Endothelial cell of umbilical vein (primary cell): Measurements from ENCODE around the gene OR1S2. TPM values are rescaled to one million over a fixed set of nuclear protein-coding genes. Genes with fewer than 3 reads are reported as not detected.

Source experiments
- BruUV-seq: library from RNA; stranded (reverse); fragments of 400-500 nt; replicated peaks from 2 replicates; lab custom pipeline; 2021; lab: Mats Ljungman, UMichigan
- CTCF ChIA-PET: fragments of 300-600, 350-600 bp; sonication (Branson Sonifier 250); formaldehyde crosslinking; loops from one replicate; lab custom pipeline; 2021; ENCODE audit warnings: antibody characterized with exemption, inconsistent platforms; lab: Charles Lee
- POLR2A ChIA-PET: fragments of 300-600, 350-600 bp; sonication (Branson Sonifier 250); formaldehyde crosslinking; loops from one replicate; lab custom pipeline; 2021; ENCODE audit warnings: antibody characterized with exemption, inconsistent platforms; lab: Charles Lee
- DNase-seq: peaks from one replicate; pipeline ENCODE4 v3.0.0-alpha.2; 2011; ENCODE audit warnings: low read depth, low spot score
- FAIRE-seq: peaks from 2 replicates; lab custom pipeline; 2011; peaks lifted over from hg19 to GRCh38; lab: Jason Lieb, UNC
- H2AFZ ChIP-seq: 2 replicates; pipeline ENCODE4 v1.6.0; 2012; ENCODE audit warnings: low read depth, low read length, control low read depth, inconsistent platforms
- H3K27ac ChIP-seq: 2 replicates; pipeline ENCODE4 v1.5.1; 2011; ENCODE audit warnings: low read depth, mild to moderate bottlenecking, control low read depth, low read length, moderate library complexity; ENCODE audit not compliant: insufficient read depth
- H3K27me3 ChIP-seq, 2 experiments: 2 replicates each; pipeline versions ENCODE4 v1.6.0 to v1.6.1; 2011; ENCODE audit warnings: low read length in 2 of 2, mixed read lengths in 1 of 2; ENCODE audit not compliant: control insufficient read depth in 2 of 2, insufficient read depth in 2 of 2
- H3K36me3 ChIP-seq, 2 experiments: 2 replicates in 1 of 2; 3 replicates in 1 of 2; pipeline ENCODE4 v1.5.1; 2011; ENCODE audit warnings: low read length in 2 of 2, mild to moderate bottlenecking in 1 of 2, moderate library complexity in 1 of 2; ENCODE audit not compliant: control insufficient read depth in 2 of 2, insufficient read depth in 2 of 2; ENCODE audit errors: extremely low read depth in 1 of 2
- H3K4me1 ChIP-seq: 3 replicates; pipeline ENCODE4 v1.5.1; 2011; ENCODE audit warnings: mild to moderate bottlenecking, low read length; ENCODE audit not compliant: control insufficient read depth, insufficient read depth; ENCODE audit errors: extremely low read depth
- H3K4me2 ChIP-seq: 2 replicates; pipeline ENCODE4 v1.6.1; 2011; ENCODE audit warnings: low read length, control low read depth, mixed read lengths; ENCODE audit not compliant: insufficient read depth
- H3K4me3 ChIP-seq, 3 experiments: fragments of 200-600 bp in 1 of 3; sonication (generic), shearing (Covaris generic) in 1 of 3; replicated peaks in 1 of 3; 2 replicates each; pipeline ENCODE4 v1.5.1; 2011 to 2016; ENCODE audit warnings: control low read depth in 3 of 3, low read length in 3 of 3, mild to moderate bottlenecking in 2 of 3, inconsistent platforms in 1 of 3, low read depth in 1 of 3, moderate library complexity in 1 of 3; ENCODE audit not compliant: insufficient read depth in 1 of 3
- H3K79me2 ChIP-seq: 2 replicates; pipeline ENCODE4 v1.6.0; 2012; ENCODE audit warnings: low read length, inconsistent platforms; ENCODE audit not compliant: control insufficient read depth, insufficient read depth
- H3K9ac ChIP-seq: replicated peaks from 2 replicates; pipeline ENCODE3; 2011; ENCODE audit warnings: low read length, control low read depth; ENCODE audit not compliant: insufficient read depth; ENCODE audit errors: extremely low read depth
- H3K9me1 ChIP-seq: replicated peaks from 3 replicates; pipeline ENCODE4 v1.6.0; 2011; ENCODE audit warnings: mild to moderate bottlenecking, low read length; ENCODE audit not compliant: control insufficient read depth, insufficient read depth; ENCODE audit errors: extremely low read depth
- H3K9me3 ChIP-seq: replicated peaks from 2 replicates; pipeline ENCODE4 v1.5.1; 2012; ENCODE audit warnings: low read length, inconsistent platforms; ENCODE audit not compliant: control insufficient read depth, insufficient read depth
- H4K20me1 ChIP-seq: replicated peaks from 2 replicates; pipeline ENCODE3; 2011; ENCODE audit warnings: mild to moderate bottlenecking, low read length; ENCODE audit not compliant: control insufficient read depth, insufficient read depth; ENCODE audit errors: extremely low read depth
- CTCF ChIP-seq, 2 donors: IDR thresholded peaks; 1 replicate in 1 of 2; 2 replicates in 1 of 2; pipeline ENCODE4 v1.5.1; 2011; ENCODE audit warnings: low read length in 2 of 2, mild to moderate bottlenecking in 2 of 2, moderate library complexity in 2 of 2, control low read depth in 1 of 2, inconsistent platforms in 1 of 2, low read depth in 1 of 2; ENCODE audit not compliant: insufficient read depth in 1 of 2; ENCODE audit errors: extremely low read depth in 1 of 2
- EZH2 ChIP-seq: IDR thresholded peaks from 2 replicates; pipeline ENCODE4 v1.6.1; 2012; ENCODE audit warnings: borderline replicate concordance, low read depth, mild to moderate bottlenecking, moderate library complexity, low read length, inconsistent platforms; ENCODE audit not compliant: severe bottlenecking
- FOS ChIP-seq: IDR thresholded peaks from 2 replicates; pipeline ENCODE4 v1.6.1; 2011; ENCODE audit warnings: mild to moderate bottlenecking, low read length, moderate library complexity, borderline replicate concordance; ENCODE audit not compliant: insufficient read depth
- GATA2 ChIP-seq: IDR thresholded peaks from 2 replicates; pipeline ENCODE4 v1.7.0; 2011; ENCODE audit warnings: low read depth, mild to moderate bottlenecking, moderate library complexity, mixed read lengths, low read length; ENCODE audit not compliant: insufficient read length, insufficient read depth
- JUN ChIP-seq: IDR thresholded peaks from 2 replicates; pipeline ENCODE4 v1.6.1; 2011; ENCODE audit warnings: borderline replicate concordance, low read depth; ENCODE audit not compliant: insufficient read length, insufficient read depth
- MYC ChIP-seq: IDR thresholded peaks from one replicate; pipeline ENCODE4 v1.6.1; 2011; ENCODE audit warnings: mild to moderate bottlenecking, low read depth, low read length
- POLR2A ChIP-seq: IDR thresholded peaks from 2 replicates; pipeline ENCODE4 v1.6.1; 2012; ENCODE audit warnings: low read depth, mild to moderate bottlenecking, control low read depth, low read length
- POLR2AphosphoS5 ChIP-seq: IDR thresholded peaks from 2 replicates; pipeline ENCODE4 v1.6.1; 2012; ENCODE audit warnings: low read depth, mild to moderate bottlenecking, control low read depth, low read length, moderate library complexity; ENCODE audit not compliant: insufficient read depth
- dilution Hi-C: fragments of 300-500 bp; cut with MboI; formaldehyde crosslinking; loops from one replicate; pipeline ENCODE4 v1.15.0; 2019; ENCODE audit warnings: low sequenced_read_pairs; ENCODE audit not compliant: extremely low pct_ligation_motif_present
- intact Hi-C: fragments of 100-400 bp; cut with micrococcal nuclease; formaldehyde crosslinking; loops from one replicate; pipeline ENCODE4 v1.10.0; 2022
- polyA plus RNA-seq, 4 experiments: library from polyadenylated mRNA; depleted of rRNA in 3 of 4; stranded (reverse) in 3 of 4; unstranded in 1 of 4; fragments of >200 nt; gene quantifications; 2 replicates each; pipeline versions ENCODE4 v1.2.1 to v1.2.3, GENCODE V29; 2011 to 2012; ENCODE audit warnings: missing spikeins in 1 of 4
- total RNA-seq: library from RNA; stranded (reverse); gene quantifications from 2 replicates; pipeline ENCODE4 v1.2.3, GENCODE V29; 2021
- TF ChIP-seq, protein P1 (sequence below): IDR thresholded peaks from 2 replicates; pipeline ENCODE4 v1.6.1; 2011; ENCODE audit not compliant: insufficient read depth, insufficient read length

Gene OR1S2
- total and polyA plus RNA-seq, 2 donors (not counting 3 experiments of a cell fraction or from before 2014, with no cell fraction given), result not detected

DNA sequence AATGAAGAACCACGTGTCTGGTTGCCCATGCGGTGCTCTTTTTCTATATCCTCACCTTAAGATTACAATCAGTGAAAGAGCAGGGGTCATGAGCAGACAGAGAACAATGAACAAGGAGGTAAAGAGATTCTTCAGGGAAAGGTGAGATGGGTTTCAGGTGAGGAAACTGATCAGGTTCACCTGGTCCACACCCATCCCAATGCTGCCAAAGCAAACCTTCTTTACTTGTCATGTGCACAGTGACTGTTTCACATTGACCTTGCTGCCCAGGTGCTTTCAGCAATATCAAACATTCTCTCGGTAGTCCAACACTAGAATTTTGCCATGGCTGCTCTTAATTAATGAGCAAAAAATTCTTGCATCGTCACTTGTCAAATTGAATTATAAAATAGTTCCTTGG, 39.6 kb downstream of the OR1S2 start:
- Histone ChIP-seq H3K27ac (no peak overlapping the region), H3K9me1 (no peaks in the 10 kb centered on the region), H4K20me1 (no peaks in the 10 kb centered on the region), H3K36me3 (no peaks in the 10 kb centered on the region), H3K9me3 (no peaks in the 10 kb centered on the region), H3K27me3 (no peaks in the 10 kb centered on the region), H3K9ac (no peak overlapping the region), H3K4me1 (no peaks in the 10 kb centered on the region), H3K4me3 (no peak overlapping the region), H3K4me2 (no peak overlapping the region), H3K79me2 (no peaks in the 10 kb centered on the region), H2AFZ (no peak overlapping the region)
- no TSS peak for BruUV-seq
- CTCF ChIA-PET, result no interaction called here
- FAIRE-seq (no peak), DNase-seq (no peak)
- intact Hi-C loops, result no loop called here
- POLR2A ChIA-PET, result no interaction called here
- TF ChIP-seq CTCF (IDR thresholded peaks at IDR 0.05; ENCODE audit: extremely low read depth in 1 of 2, insufficient read depth in 1 of 2, low read depth in 1 of 2, low read length in 2 of 2), result no peak
- no peak for TF ChIP-seq FOS
- TF ChIP-seq POLR2A, result no peak
- TF ChIP-seq GATA2, result no peak
- TF ChIP-seq, protein P1, sequence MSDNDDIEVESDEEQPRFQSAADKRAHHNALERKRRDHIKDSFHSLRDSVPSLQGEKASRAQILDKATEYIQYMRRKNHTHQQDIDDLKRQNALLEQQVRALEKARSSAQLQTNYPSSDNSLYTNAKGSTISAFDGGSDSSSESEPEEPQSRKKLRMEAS, result no peak
- no peak for TF ChIP-seq JUN
- no peak for TF ChIP-seq MYC
- TF ChIP-seq EZH2, result no peak
- no peak for TF ChIP-seq POLR2AphosphoS5
- dilution Hi-C loops, result no loop called here

Other genes starting within 250 kb of the OR1S2 start
- gene OR9Q1, start 180.3 kb downstream of the OR1S2 start, total RNA-seq, result not detected in 2 replicates
- gene OR9Q1, start 180.3 kb downstream of the OR1S2 start, polyA plus RNA-seq, result not detected in 2 replicates
- not detected in 2 replicates for gene OR6Q1, start 173.2 kb downstream of the OR1S2 start, total RNA-seq
- not detected in 2 replicates for gene OR6Q1, start 173.2 kb downstream of the OR1S2 start, polyA plus RNA-seq
- gene OR9I1, start 78.6 kb downstream of the OR1S2 start, total RNA-seq, result not detected in 2 replicates
- not detected in 2 replicates for gene OR9I1, start 78.6 kb downstream of the OR1S2 start, polyA plus RNA-seq
- not detected in 2 replicates for gene OR9Q2, start 15.1 kb downstream of the OR1S2 start, total RNA-seq
- not detected in 2 replicates for gene OR9Q2, start 15.1 kb downstream of the OR1S2 start, polyA plus RNA-seq
- gene OR1S1, start 8.6 kb upstream of the OR1S2 start, total RNA-seq, result not detected in 2 replicates
- gene OR1S1, start 8.6 kb upstream of the OR1S2 start, polyA plus RNA-seq, result not detected in 2 replicates
- gene OR10Q1, start 24.8 kb upstream of the OR1S2 start, total RNA-seq, result not detected in 2 replicates
- not detected in 2 replicates for gene OR10Q1, start 24.8 kb upstream of the OR1S2 start, polyA plus RNA-seq
- gene OR10W1, start 64.1 kb upstream of the OR1S2 start, total RNA-seq, result not detected in 2 replicates
- gene OR10W1, start 64.1 kb upstream of the OR1S2 start, polyA plus RNA-seq, result not detected in 2 replicates
- not detected in 2 replicates for gene OR5B17, start 154.9 kb upstream of the OR1S2 start, total RNA-seq
- gene OR5B17, start 154.9 kb upstream of the OR1S2 start, polyA plus RNA-seq, result not detected in 2 replicates
- gene OR5B3, start 202.7 kb upstream of the OR1S2 start, total RNA-seq, result not detected in 2 replicates
- gene OR5B3, start 202.7 kb upstream of the OR1S2 start, polyA plus RNA-seq, result not detected in 2 replicates
- gene OR5B2, start 224.0 kb upstream of the OR1S2 start, total RNA-seq, result not detected in 2 replicates
- not detected in 2 replicates for gene OR5B2, start 224.0 kb upstream of the OR1S2 start, polyA plus RNA-seq
- gene OR5B12, start 238.1 kb upstream of the OR1S2 start, total RNA-seq, result not detected in 2 replicates
- gene OR5B12, start 238.1 kb upstream of the OR1S2 start, polyA plus RNA-seq, result not detected in 2 replicates